ENCODE data around the gene PRIMPOL. TPM values are rescaled to one million over a fixed set of nuclear protein-coding genes. Genes with fewer than 3 reads are reported as not detected.
A peak's percentile ranks its signal among the peaks of the same experiment; 100 is the strongest.

PRIMPOL gene
- total RNA-seq, 1 donor from 2014 or later = 11.3 TPM

- H3K4me3 Mint-ChIP-seq (ENCODE audit: unreplicated experiment) = no peak overlapping the region
- H3K27me3 Mint-ChIP-seq (ENCODE audit: low read depth) = no peaks in the 10 kb centered on the region
- H3K9me3 Mint-ChIP-seq (ENCODE audit: low read depth) = peaks cover 3% of the 10 kb centered on the region
- H3K4me1 Mint-ChIP-seq (ENCODE audit: low read depth) = peaks cover 15% of the 10 kb centered on the region
- H3K27ac Mint-ChIP-seq (ENCODE audit: unreplicated experiment) = no peak overlapping the region
- peaks cover 9% of the 10 kb centered on the region for H3K36me3 Mint-ChIP-seq (ENCODE audit: low read depth)
- DNase-seq (ENCODE audit: low spot score) = no peak
- no peak for TF ChIP-seq CTCF (IDR thresholded peaks at IDR 0.05)
These were observed 40.1 kb downstream of the PRIMPOL start for GRCh38 chr4:184689681-184690080.

GRCh38 chr4:184693056-184693455 is 43.5 kb downstream of the PRIMPOL start:
- H3K27me3 Mint-ChIP-seq (ENCODE audit: low read depth) = no peaks in the 10 kb centered on the region
- TF ChIP-seq CTCF (IDR thresholded peaks at IDR 0.05) = no peak
- peaks cover 18% of the 10 kb centered on the region for H3K4me1 Mint-ChIP-seq (ENCODE audit: low read depth)
- no peak overlapping the region for H3K27ac Mint-ChIP-seq (ENCODE audit: unreplicated experiment)
- no peak overlapping the region for H3K4me3 Mint-ChIP-seq (ENCODE audit: unreplicated experiment)
- H3K9me3 Mint-ChIP-seq (ENCODE audit: low read depth) = peaks cover 3% of the 10 kb centered on the region
- H3K36me3 Mint-ChIP-seq (ENCODE audit: low read depth) = peaks cover 10% of the 10 kb centered on the region
- no peak for DNase-seq (ENCODE audit: low spot score)

- no peak for DNase-seq (ENCODE audit: low spot score)
- H3K9me3 Mint-ChIP-seq (ENCODE audit: low read depth) = peaks cover 3% of the 10 kb centered on the region
- TF ChIP-seq CTCF (IDR thresholded peaks at IDR 0.05) = no peak
- H3K4me3 Mint-ChIP-seq (ENCODE audit: unreplicated experiment) = no peak overlapping the region
- H3K36me3 Mint-ChIP-seq (ENCODE audit: low read depth) = peaks cover 10% of the 10 kb centered on the region
- no peak overlapping the region for H3K27ac Mint-ChIP-seq (ENCODE audit: unreplicated experiment)
- peaks cover 9% of the 10 kb centered on the region for H3K4me1 Mint-ChIP-seq (ENCODE audit: low read depth)
- H3K27me3 Mint-ChIP-seq (ENCODE audit: low read depth) = no peaks in the 10 kb centered on the region
These were observed 44.9 kb downstream of the PRIMPOL start for GRCh38 chr4:184694412-184694956.

DNA sequence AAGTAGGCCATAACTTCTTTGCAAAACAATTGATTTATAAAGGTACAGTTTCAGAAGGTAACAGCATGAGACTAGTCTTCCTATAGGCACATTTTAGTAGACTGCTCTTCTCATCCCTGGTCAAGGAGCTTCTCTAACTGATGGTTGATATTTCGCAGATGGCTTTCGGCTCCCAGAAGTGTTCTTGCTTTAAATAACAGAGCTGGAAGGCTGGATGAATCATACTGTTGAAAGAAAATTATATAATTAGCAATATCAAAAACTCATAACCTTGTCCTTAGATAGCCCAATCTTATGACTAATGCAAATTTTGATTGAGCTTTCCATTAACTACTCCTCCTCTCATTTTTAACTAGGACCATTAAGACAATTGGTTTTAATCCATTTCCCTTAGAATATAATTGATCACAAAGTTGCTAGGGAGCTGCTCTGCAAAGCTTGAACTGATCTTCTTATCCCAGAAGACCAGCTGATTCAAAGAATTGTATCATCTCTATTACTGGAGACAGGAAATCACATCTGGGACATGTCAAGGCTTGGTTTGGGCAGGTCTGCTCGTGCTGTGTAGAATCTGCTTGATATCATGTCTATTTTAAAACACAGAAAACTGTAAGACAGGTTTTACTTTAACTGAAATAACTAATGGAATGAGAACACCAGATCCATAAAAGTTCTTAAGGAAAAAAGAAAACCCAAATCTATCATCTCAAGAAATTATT is 45.8 kb downstream of the PRIMPOL start:
- no peak for DNase-seq (ENCODE audit: low spot score)
- Mint-ChIP-seq H3K9me3 (ENCODE audit: low read depth) (peaks cover 3% of the 10 kb centered on the region), H3K4me3 (ENCODE audit: unreplicated experiment) (no peak overlapping the region), H3K4me1 (ENCODE audit: low read depth) (peaks cover 17% of the 10 kb centered on the region), H3K27me3 (ENCODE audit: low read depth) (no peaks in the 10 kb centered on the region), H3K27ac (ENCODE audit: unreplicated experiment) (peak overlapping the region; percentile 8), H3K36me3 (ENCODE audit: low read depth) (peaks cover 10% of the 10 kb centered on the region)
- TF ChIP-seq CTCF (IDR thresholded peaks at IDR 0.05) = no peak

DNA sequence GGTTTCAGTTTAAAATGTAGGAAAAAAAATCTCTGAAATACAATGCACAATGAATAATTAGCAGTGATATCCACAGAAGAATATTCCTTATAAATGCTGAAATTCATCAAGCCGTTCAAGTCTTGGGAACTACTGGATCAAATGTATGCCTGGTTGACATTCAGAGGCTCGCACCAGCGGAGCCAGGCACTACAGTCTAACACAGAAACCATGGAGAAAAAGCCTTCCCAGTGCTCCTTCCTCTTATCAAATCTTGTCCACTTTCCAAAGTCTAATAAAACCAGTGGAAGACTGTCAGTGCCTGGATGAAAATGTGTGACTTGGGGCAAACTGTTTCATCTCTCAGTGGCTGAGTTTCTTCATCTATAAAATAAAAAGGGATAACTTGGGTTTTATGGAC is 48.4 kb downstream of the PRIMPOL start:
- Mint-ChIP-seq H3K4me3 (ENCODE audit: unreplicated experiment) (no peak overlapping the region), H3K4me1 (ENCODE audit: low read depth) (peaks cover 22% of the 10 kb centered on the region), H3K27ac (ENCODE audit: unreplicated experiment) (no peak overlapping the region), H3K36me3 (ENCODE audit: low read depth) (peaks cover 7% of the 10 kb centered on the region), H3K9me3 (ENCODE audit: low read depth) (no peaks in the 10 kb centered on the region), H3K27me3 (ENCODE audit: low read depth) (no peaks in the 10 kb centered on the region)
- no peak for TF ChIP-seq CTCF (IDR thresholded peaks at IDR 0.05)
- DNase-seq (ENCODE audit: low spot score) = no peak
